Measurements from ENCODE around the gene AMPD3. TPM values are rescaled to one million over a fixed set of nuclear protein-coding genes. Genes with fewer than 3 reads are reported as not detected.

AMPD3 gene
- total RNA-seq, 4 donors from 2014 or later: 1.2 to 6.4 (median 6.1) TPM; not detected in 1

DNA sequence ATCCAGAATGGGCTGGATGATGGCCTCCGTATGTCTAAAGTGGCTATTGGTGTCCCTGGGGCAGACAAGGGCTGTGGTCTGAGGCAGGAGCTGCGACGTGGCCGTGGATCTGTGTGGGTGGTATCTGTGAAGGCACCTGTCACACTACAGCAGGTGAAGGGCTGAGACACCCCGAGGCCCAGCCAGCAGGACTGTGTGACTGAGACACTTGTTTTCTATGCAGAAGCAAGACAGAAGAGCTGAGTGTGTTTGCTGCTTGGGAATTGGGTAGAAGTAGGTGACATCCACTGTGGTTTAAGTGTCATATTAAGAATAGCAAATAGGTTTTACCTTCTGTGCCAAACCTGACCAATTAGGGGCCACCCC lies 35.0 kb downstream of the AMPD3 start:
- H3K4me1 ChIP-seq: peaks cover 0 to 5% of the 10 kb centered on the region in 2 donors
- H3K36me3 ChIP-seq: no peaks in the 10 kb centered on the region
- no peaks in the 10 kb centered on the region for H3K27me3 ChIP-seq
- peak overlapping the region; percentile 39 to 68 for H3K27ac ChIP-seq
- H3K4me3 ChIP-seq: no peak overlapping the region
- peak in 1 of 2 donors; percentile 16 for DNase-seq
- TF ChIP-seq POLR2A (IDR thresholded peaks at IDR 0.05): no peak
- intact Hi-C loops (cut with DNase I; ENCODE audit: low total_unique reads): no loop called here
- no peaks in the 10 kb centered on the region for H3K9me3 ChIP-seq

DNA sequence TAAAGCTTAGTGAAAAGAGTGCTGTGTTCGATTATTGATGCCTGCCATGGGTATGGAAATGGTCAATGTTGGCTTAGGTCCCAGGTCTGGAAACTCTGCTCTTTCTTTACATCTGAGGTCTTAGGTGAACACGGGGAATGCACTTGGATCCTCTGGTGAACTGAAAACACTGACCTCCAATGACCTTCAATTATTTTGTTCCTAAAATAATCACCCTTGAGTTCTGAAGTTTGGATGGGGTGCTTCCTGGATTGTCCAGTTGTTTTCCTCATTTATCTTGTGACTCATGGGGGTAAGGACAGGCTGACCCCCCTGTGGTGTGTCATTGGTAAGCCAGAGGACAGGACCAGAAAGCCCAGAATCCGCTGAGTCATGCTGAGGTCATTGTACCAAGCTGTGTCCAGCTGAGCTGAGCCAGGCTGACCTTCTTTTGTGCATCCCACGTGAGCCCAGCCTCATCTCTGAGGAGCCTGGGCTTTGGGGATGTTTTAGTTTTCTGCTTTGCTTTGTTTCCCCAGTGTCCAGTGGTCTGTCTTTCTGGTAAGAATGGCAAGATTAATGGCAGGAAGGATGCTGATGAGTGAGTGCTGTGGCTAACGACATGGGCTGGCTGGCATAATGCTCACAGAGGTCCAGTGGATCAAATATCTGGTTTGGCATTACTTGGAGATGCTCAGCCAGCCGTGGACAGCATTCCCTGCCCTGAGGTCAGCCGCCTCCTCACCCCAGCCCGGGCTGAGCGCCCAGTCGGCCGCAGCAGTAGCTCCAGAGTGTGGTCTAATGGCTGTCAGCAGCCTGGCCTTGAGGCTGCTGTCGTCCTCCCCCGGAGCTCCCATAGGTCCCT lies 35.6 kb downstream of the AMPD3 start:
- peak; percentile 67 to 91 for DNase-seq
- no peak for TF ChIP-seq POLR2A (IDR thresholded peaks at IDR 0.05)
- TF ChIP-seq, protein P1, sequence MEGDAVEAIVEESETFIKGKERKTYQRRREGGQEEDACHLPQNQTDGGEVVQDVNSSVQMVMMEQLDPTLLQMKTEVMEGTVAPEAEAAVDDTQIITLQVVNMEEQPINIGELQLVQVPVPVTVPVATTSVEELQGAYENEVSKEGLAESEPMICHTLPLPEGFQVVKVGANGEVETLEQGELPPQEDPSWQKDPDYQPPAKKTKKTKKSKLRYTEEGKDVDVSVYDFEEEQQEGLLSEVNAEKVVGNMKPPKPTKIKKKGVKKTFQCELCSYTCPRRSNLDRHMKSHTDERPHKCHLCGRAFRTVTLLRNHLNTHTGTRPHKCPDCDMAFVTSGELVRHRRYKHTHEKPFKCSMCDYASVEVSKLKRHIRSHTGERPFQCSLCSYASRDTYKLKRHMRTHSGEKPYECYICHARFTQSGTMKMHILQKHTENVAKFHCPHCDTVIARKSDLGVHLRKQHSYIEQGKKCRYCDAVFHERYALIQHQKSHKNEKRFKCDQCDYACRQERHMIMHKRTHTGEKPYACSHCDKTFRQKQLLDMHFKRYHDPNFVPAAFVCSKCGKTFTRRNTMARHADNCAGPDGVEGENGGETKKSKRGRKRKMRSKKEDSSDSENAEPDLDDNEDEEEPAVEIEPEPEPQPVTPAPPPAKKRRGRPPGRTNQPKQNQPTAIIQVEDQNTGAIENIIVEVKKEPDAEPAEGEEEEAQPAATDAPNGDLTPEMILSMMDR (IDR thresholded peaks at IDR 0.05): no peak
- intact Hi-C loops (cut with DNase I; ENCODE audit: low total_unique reads): no loop called here
- no peaks in the 10 kb centered on the region for H3K27me3 ChIP-seq
- H3K9me3 ChIP-seq: no peaks in the 10 kb centered on the region
- peaks cover 0 to 5% of the 10 kb centered on the region in 2 donors for H3K4me1 ChIP-seq
- H3K4me3 ChIP-seq: no peak overlapping the region
- H3K36me3 ChIP-seq: no peaks in the 10 kb centered on the region
- H3K27ac ChIP-seq: peak overlapping the region; percentile 56 to 68

DNA sequence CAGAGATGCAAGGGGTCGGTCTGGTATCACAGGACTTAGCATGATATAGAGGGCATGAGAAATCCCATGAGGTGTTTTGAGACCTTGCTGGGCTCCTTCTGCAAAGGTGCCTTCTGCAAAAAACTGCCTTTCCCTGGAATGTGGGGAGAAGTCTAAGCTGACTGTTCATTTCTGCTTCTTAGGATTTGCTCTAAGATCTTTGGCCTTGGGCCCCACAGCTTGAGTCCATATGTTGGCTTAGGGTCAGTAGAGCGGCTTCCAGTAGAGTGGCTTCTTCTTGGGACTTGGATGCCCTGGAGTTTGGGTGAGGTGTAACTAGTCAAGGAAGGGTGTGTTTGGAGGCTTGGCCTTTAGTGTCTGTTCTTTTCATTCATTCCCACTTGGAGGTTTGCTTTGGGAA lies 37.0 kb downstream of the AMPD3 start:
- intact Hi-C loops (cut with DNase I; ENCODE audit: low total_unique reads): no loop called here
- no peak for DNase-seq
- Histone ChIP-seq H3K36me3 (no peaks in the 10 kb centered on the region), H3K9me3 (no peaks in the 10 kb centered on the region), H3K27ac (no peak overlapping the region), H3K4me3 (no peak overlapping the region), H3K4me1 (peaks cover 0 to 5% of the 10 kb centered on the region in 2 donors), H3K27me3 (no peaks in the 10 kb centered on the region)
- TF ChIP-seq POLR2A (IDR thresholded peaks at IDR 0.05): no peak
- TF ChIP-seq, protein P1 (IDR thresholded peaks at IDR 0.05): no peak

DNA sequence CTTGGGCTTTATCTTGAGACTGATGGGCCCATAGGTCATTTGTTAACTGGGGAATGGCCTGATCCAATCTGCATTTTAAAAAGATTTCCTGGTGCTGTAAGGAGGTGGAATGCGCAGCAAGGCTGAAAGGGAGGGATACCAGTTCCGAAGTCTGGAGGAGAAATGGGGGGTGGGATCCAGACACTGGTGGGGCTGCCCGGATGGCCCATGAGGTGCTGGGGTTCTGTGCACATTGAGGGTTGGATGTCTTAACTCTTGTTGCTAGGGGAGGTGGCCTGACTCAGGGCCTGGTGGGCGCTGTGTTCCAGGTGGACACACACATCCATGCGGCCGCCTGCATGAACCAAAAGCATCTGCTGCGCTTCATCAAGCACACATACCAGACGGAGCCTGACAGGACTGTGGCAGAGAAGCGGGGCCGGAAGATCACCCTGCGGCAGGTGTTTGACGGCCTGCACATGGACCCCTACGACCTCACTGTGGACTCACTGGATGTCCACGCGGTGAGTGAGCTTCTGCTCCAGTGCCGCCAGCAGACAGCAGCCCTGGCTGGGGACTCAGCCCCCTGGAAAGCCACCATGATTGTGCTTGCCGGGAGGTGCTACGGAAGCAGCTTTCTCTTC lies 38.1 kb downstream of the AMPD3 start:
- Histone ChIP-seq H3K9me3 (no peaks in the 10 kb centered on the region), H3K36me3 (no peaks in the 10 kb centered on the region), H3K27me3 (no peaks in the 10 kb centered on the region), H3K4me1 (peaks cover 0 to 5% of the 10 kb centered on the region in 2 donors), H3K4me3 (no peak overlapping the region), H3K27ac (no peak overlapping the region)
- TF ChIP-seq, protein P1 (IDR thresholded peaks at IDR 0.05): no peak
- no peak for TF ChIP-seq POLR2A (IDR thresholded peaks at IDR 0.05)
- intact Hi-C loops (cut with DNase I; ENCODE audit: low total_unique reads): no loop called here
- DNase-seq: no peak

DNA sequence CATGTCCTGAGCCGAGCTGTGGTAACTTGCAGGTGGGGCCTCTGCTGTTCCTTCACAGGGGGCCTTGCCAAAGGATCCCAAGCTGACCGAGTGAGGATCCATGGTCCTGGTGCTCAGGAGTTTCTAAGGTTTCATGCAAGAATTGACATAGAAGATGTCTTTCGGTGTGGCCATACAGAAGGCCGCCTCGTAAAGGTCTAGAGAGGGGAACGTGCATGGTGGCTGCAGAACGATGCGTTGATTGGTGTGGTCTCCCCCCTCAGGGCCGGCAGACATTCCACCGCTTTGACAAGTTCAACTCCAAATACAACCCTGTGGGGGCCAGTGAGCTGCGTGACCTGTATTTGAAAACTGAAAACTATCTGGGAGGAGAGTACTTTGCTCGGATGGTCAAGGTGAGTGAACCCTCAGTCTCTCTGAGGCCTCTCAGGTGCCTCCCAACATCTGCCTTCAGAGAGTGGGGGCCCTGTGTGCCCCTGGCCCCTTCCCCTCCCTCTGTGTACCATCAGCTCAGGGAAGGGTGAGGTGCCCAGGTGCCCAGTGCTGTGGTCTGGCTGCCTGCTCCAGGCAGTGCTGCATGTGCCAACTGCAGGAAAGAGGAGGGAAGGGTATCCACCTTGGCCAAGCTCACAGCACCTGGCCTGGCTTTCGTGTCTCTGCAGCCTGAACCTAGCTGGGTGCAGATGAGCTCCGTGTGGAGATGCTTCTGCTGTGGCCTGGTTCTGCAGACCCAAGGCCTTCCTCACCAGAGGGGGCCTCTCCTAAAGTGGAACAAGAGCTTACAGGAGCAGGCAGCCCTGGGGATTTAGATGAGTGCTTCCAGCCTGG lies 39.8 kb downstream of the AMPD3 start:
- H3K27me3 ChIP-seq: no peaks in the 10 kb centered on the region
- no peak overlapping the region for H3K27ac ChIP-seq
- no peaks in the 10 kb centered on the region for H3K36me3 ChIP-seq
- H3K9me3 ChIP-seq: no peaks in the 10 kb centered on the region
- intact Hi-C loops (cut with DNase I; ENCODE audit: low total_unique reads): no loop called here
- no peak overlapping the region for H3K4me3 ChIP-seq
- no peak for TF ChIP-seq POLR2A (IDR thresholded peaks at IDR 0.05)
- TF ChIP-seq, protein P1 (IDR thresholded peaks at IDR 0.05): no peak
- DNase-seq: no peak
- H3K4me1 ChIP-seq: peaks cover 0 to 5% of the 10 kb centered on the region in 2 donors

Data from uterus (tissue), 4 donors.